GM12878 (cell line): ENCODE results near the gene SH3BP5. TPM values are rescaled to one million over a fixed set of nuclear protein-coding genes. Genes with fewer than 3 reads are reported as not detected.

ENCODE experiments used
- ATAC-seq: fragments of 200-7000 bp; cut with Tn5 transposase; 3 replicates; pipeline ENCODE4 v1.9.1; 2020; ENCODE audit warnings: mild to moderate bottlenecking, moderate library complexity
- BruUV-seq: library from RNA; stranded (reverse); fragments of 400-500 nt; replicated peaks from 2 replicates; lab custom pipeline; 2021; lab: Mats Ljungman, UMichigan
- CTCF ChIA-PET: fragments of 300-600 bp; sonication (Branson Sonifier 250); formaldehyde crosslinking; extraction: SDS; loops from one replicate; lab custom pipeline; 2021; ENCODE audit warnings: inconsistent platforms; lab: Yijun Ruan, JAX
- POLR2A ChIA-PET: fragments of 350-600 bp; formaldehyde crosslinking; extraction: SDS; loops from one replicate; lab custom pipeline; 2021; ENCODE audit warnings: inconsistent platforms; lab: Charles Lee
- RAD21 ChIA-PET: fragments of 300-600 bp; sonication (Branson Sonifier 250); formaldehyde crosslinking; loops from one replicate; lab custom pipeline; 2023; ENCODE audit warnings: antibody characterized with exemption; ENCODE audit not compliant: unreplicated experiment; lab: Charles Lee
- SMC1A ChIA-PET: fragments of 300-600 bp; sonication (Branson Sonifier 250); formaldehyde crosslinking; loops from one replicate; lab custom pipeline; 2023; ENCODE audit not compliant: unreplicated experiment, uncharacterized antibody; lab: Charles Lee
- DNase-seq: peaks from one replicate; pipeline ENCODE4 v3.0.0-alpha.2; 2011; ENCODE audit warnings: low read depth, low spot score
- FAIRE-seq: peaks from 3 replicates; lab custom pipeline; 2011; peaks lifted over from hg19 to GRCh38; lab: Jason Lieb, UNC
- H2AFZ ChIP-seq: 2 replicates; pipeline ENCODE4 v1.6.0; 2011; ENCODE audit warnings: low read depth, low read length, control low read depth; ENCODE audit not compliant: control insufficient read depth
- H3K27ac ChIP-seq: 2 replicates; pipeline ENCODE4 v1.5.1; 2011; ENCODE audit warnings: control low read depth; ENCODE audit not compliant: control insufficient read depth, insufficient read depth
- H3K27me3 ChIP-seq, 2 experiments: replicated peaks in 1 of 2; 2 replicates each; pipeline versions ENCODE4 v1.6.0 to v1.6.1; 2011; ENCODE audit warnings: low read length in 1 of 2; ENCODE audit not compliant: control insufficient read depth in 2 of 2, insufficient read depth in 2 of 2
- H3K36me3 ChIP-seq, 2 experiments: 2 replicates each; pipeline ENCODE4 v1.5.1; 2011; ENCODE audit warnings: low read length in 1 of 2; ENCODE audit not compliant: control insufficient read depth in 2 of 2, insufficient read depth in 2 of 2
- H3K4me1 ChIP-seq: 2 replicates; pipeline ENCODE4 v1.6.1; 2011; ENCODE audit warnings: mild to moderate bottlenecking, low read length, moderate library complexity, mixed read lengths; ENCODE audit not compliant: control insufficient read depth, insufficient read depth
- H3K4me2 ChIP-seq: 2 replicates; pipeline ENCODE4 v1.6.0; 2011; ENCODE audit warnings: control low read depth; ENCODE audit not compliant: control insufficient read depth, insufficient read depth
- H3K4me3 ChIP-seq: fragments of 200-600 bp; sonication (generic); 2 replicates; pipeline ENCODE4 v1.5.1; 2016
- H3K79me2 ChIP-seq: 2 replicates; pipeline ENCODE4 v1.6.0; 2011; ENCODE audit warnings: low read length; ENCODE audit not compliant: control insufficient read depth, insufficient read depth
- H3K9ac ChIP-seq: 2 replicates; pipeline ENCODE4 v1.8.0; 2011; ENCODE audit warnings: low read length, control low read depth, mixed read lengths; ENCODE audit not compliant: control insufficient read depth, insufficient read depth
- H3K9me3 ChIP-seq: replicated peaks from 3 replicates; pipeline ENCODE4 v1.5.1; 2011; ENCODE audit warnings: mild to moderate bottlenecking, low read length; ENCODE audit not compliant: control insufficient read depth, insufficient read depth
- H4K20me1 ChIP-seq: 2 replicates; pipeline ENCODE4 v1.6.0; 2011; ENCODE audit not compliant: control insufficient read depth, insufficient read depth
- ATF2 ChIP-seq: IDR thresholded peaks from 2 replicates; pipeline ENCODE4 v1.6.1; 2012; ENCODE audit warnings: low read length, inconsistent platforms
- ATF3 ChIP-seq: IDR thresholded peaks from 2 replicates; pipeline ENCODE4 v1.6.1; 2011; ENCODE audit warnings: low read depth, mild to moderate bottlenecking, low read length, moderate library complexity, borderline replicate concordance; ENCODE audit errors: extremely low read depth
- CHD4 ChIP-seq: fragments of 200-600 bp; sonication (generic); IDR thresholded peaks from 2 replicates; pipeline ENCODE4 v1.6.1; 2016; ENCODE audit warnings: mild to moderate bottlenecking
- IRF5 ChIP-seq: fragments of 450-650 bp; IDR thresholded peaks from 2 replicates; pipeline ENCODE4 v1.6.1; 2017; ENCODE audit warnings: borderline replicate concordance
- PML ChIP-seq: IDR thresholded peaks from 2 replicates; pipeline ENCODE4 v1.6.1; 2012; ENCODE audit warnings: low read length, inconsistent platforms
- POLR2AphosphoS5 ChIP-seq: IDR thresholded peaks from 2 replicates; pipeline ENCODE4 v1.6.1; 2011; ENCODE audit warnings: mild to moderate bottlenecking, low read length, inconsistent platforms
- TCF3 ChIP-seq: IDR thresholded peaks from 2 replicates; pipeline ENCODE4 v1.6.1; 2012; ENCODE audit warnings: low read depth, mild to moderate bottlenecking, low read length, borderline replicate concordance; ENCODE audit not compliant: insufficient read depth
- ZBTB4 ChIP-seq: fragments of 450-650 bp; formaldehyde crosslinking; IDR thresholded peaks from 2 replicates; pipeline ENCODE4 v1.4.0; 2022; ENCODE audit warnings: mild to moderate bottlenecking, moderate library complexity
- ZZZ3 ChIP-seq: IDR thresholded peaks from 2 replicates; pipeline ENCODE4 v1.6.1; 2011; ENCODE audit warnings: low read depth; ENCODE audit not compliant: control insufficient read depth, insufficient read length
- WGBS: methylation state at CpG from one replicate; pipeline ENCODE4 v1.1.6; 2016; ENCODE audit warnings: low lambda C conversion rate; ENCODE audit not compliant: insufficient replicate concordance, insufficient coverage; ENCODE audit errors: missing lambda C conversion rate; 5-methylcytosine and 5-hydroxymethylcytosine counted together
- in situ Hi-C: fragments of 300-500 bp; cut with MboI; formaldehyde crosslinking; loops from 9 replicates; pipeline ENCODE4 v1.14.3; 2018; ENCODE audit warnings: mixed read lengths
- intact Hi-C: fragments of 100-400 bp; cut with micrococcal nuclease; formaldehyde crosslinking; loops from one replicate; pipeline ENCODE4 v1.14.2; 2022; ENCODE audit not compliant: unreplicated experiment
- polyA plus RNA-seq, 11 experiments: library from polyadenylated mRNA; depleted of rRNA in 4 of 11; unstranded in 6 of 11; stranded (reverse) in 5 of 11; fragments of >200 nt; fragmentation: Nextera tagmentation in 4 of 11; fragmentation: Illumina TruSeq in 1 of 11; extraction: Ambion mirVana in 4 of 11; extraction: Trizol in 1 of 11; gene quantifications; 1 replicate in 1 of 11; 2 replicates in 10 of 11; pipeline versions ENCODE4 v1.2.1 to v1.2.3, GENCODE V29; 2011 to 2016; ENCODE audit warnings: inconsistent platforms in 2 of 11, missing spikeins in 2 of 11, low read depth in 1 of 11
- total RNA-seq, 4 experiments: library from RNA; depleted of rRNA in 3 of 4; stranded (reverse); fragments of >200 nt in 3 of 4; fragmentation: Illumina TruSeq in 1 of 4; extraction: Trizol in 1 of 4; gene quantifications; 2 replicates each; pipeline versions ENCODE4 v1.2.1 to v1.2.3, GENCODE V29; 2013 to 2021

Gene SH3BP5
- total and polyA plus RNA-seq, 10 of the 15 experiments (the other 5 are each of a cell fraction or from before 2014, with no cell fraction given) = 14.9 to 87.5 (median 43.7) TPM

GRCh38 chr3:15318661-15319060, 13.7 kb downstream of the SH3BP5 start:
- DNase-seq = no peak
- no peak overlapping the region for H3K9ac ChIP-seq
- FAIRE-seq = no peak
- intact Hi-C loops (no loop called here), in situ Hi-C loops (no loop called here)
- H3K36me3 ChIP-seq = peaks cover 7 to 10% of the 10 kb centered on the region in 2 experiments; a peak in 2 of 4 replicates
- no peak for TF ChIP-seq POLR2AphosphoS5
- no peak for TF ChIP-seq CHD4
- no peak for TF ChIP-seq PML
- TF ChIP-seq ATF3 = no peak
- no peak for TF ChIP-seq ATF2
- TF ChIP-seq ZBTB4 (CRISPR knock-in tag) = no peak
- no peak for TF ChIP-seq TCF3
- TF ChIP-seq ZZZ3 = no peak
- TF ChIP-seq IRF5 = no peak
- no peak for ATAC-seq
- peaks cover 15% of the 10 kb centered on the region for H3K79me2 ChIP-seq
- RAD21 ChIA-PET = interaction anchor here (0.8 to 2.0 kb wide), 6 partner anchors 10 to 113 kb away, joined by 3 to 10 read pairs (median 4); partner anchors contain the start of gene CAPN7
- no peaks in the 10 kb centered on the region for H4K20me1 ChIP-seq
- H3K4me3 ChIP-seq = no peak overlapping the region
- SMC1A ChIA-PET = interaction anchor here (1.3 to 4.1 kb wide), 5 partner anchors 9 to 66 kb away, joined by 4 to 23 read pairs (median 16); no protein-coding TSS in a partner anchor
- H3K27me3 ChIP-seq = no peaks in the 10 kb centered on the region
- CTCF ChIA-PET = interaction anchor here (0.7 to 2.2 kb wide), 5 partner anchors 11 to 88 kb away, joined by 3 to 14 read pairs (median 5); partner anchors contain the start of gene SH3BP5
- no peak overlapping the region for H3K4me2 ChIP-seq
- H2AFZ ChIP-seq = no peak overlapping the region
- no TSS peak for BruUV-seq
- H3K27ac ChIP-seq = no peak overlapping the region
- H3K9me3 ChIP-seq = no peaks in the 10 kb centered on the region
- POLR2A ChIA-PET = interaction anchor here (0.7 to 1.5 kb wide), 6 partner anchors 11 to 40 kb away, joined by 3 to 6 read pairs (median 3); partner anchors contain the start of gene SH3BP5
- peaks cover 41% of the 10 kb centered on the region for H3K4me1 ChIP-seq
- WGBS = 87% methylated on average over 8 of the region's 8 CpGs
